GM21737 (cell line): ENCODE data around the gene VPS72.
"Not testable (repeated sequence)": the region's sequence is repeated elsewhere in the genome, so short reads cannot be mapped to it uniquely, and the experiment has no call there.

Source experiments
- ATAC-seq: cut with Tn5 transposase; IDR thresholded peaks from one replicate; pipeline ENCODE4 v1.9.1; 2021; ENCODE audit warnings: mild to moderate bottlenecking, moderate library complexity; ENCODE audit not compliant: unreplicated experiment

VPS72 gene

GRCh38 chr1:151189637-151190445 is at the start of gene VPS72:
VPS72 (minus strand) TSS chr1:151190197; CDS start chr1:151190121, 76 bp downstream.
- peak; percentile 87 for ATAC-seq

GRCh38 chr1:151238467-151238739 is 48.4 kb upstream of the VPS72 start:
- ATAC-seq = no peak

- ATAC-seq = no peak
Observed at GRCh38 chr1:151237678-151238466, 47.9 kb upstream of the VPS72 start.

- ATAC-seq = no peak
Observed at GRCh38 chr1:151235235-151235634, 45.2 kb upstream of the VPS72 start.

- ATAC-seq = no peak
Observed at GRCh38 chr1:151222130-151222529, 32.1 kb upstream of the VPS72 start.

- ATAC-seq = no peak
Observed at GRCh38 chr1:151221616-151222015, 31.6 kb upstream of the VPS72 start.

GRCh38 chr1:151213560-151213959 is 23.6 kb upstream of the VPS72 start:
- no peak for ATAC-seq

- ATAC-seq = no peak
Observed at GRCh38 chr1:151211972-151212705, 22.1 kb upstream of the VPS72 start.

- no peak for ATAC-seq
Observed at GRCh38 chr1:151210830-151211229, 20.8 kb upstream of the VPS72 start.

- ATAC-seq = not testable (repeated sequence)
Observed at GRCh38 chr1:151205381-151205965, 15.5 kb upstream of the VPS72 start.

- no peak for ATAC-seq
Observed at GRCh38 chr1:151199873-151200581, 10.0 kb upstream of the VPS72 start.

GRCh38 chr1:151198254-151199127 is 8.5 kb upstream of the VPS72 start, which contains the start of gene PIP5K1A:
PIP5K1A (plus strand) TSS chr1:151198552; CDS start chr1:151198997, 445 bp downstream.
- peak; percentile 85 for ATAC-seq

- no peak for ATAC-seq
Observed at GRCh38 chr1:151197863-151198253, 7.9 kb upstream of the VPS72 start.

GRCh38 chr1:151196292-151196800 is 6.3 kb upstream of the VPS72 start:
- ATAC-seq = no peak

GRCh38 chr1:151194894-151195594 is 5.0 kb upstream of the VPS72 start:
- not testable (repeated sequence) for ATAC-seq

GRCh38 chr1:151193856-151194255 is 3.9 kb upstream of the VPS72 start:
- ATAC-seq = no peak

GRCh38 chr1:151193304-151193703 is 3.3 kb upstream of the VPS72 start:
- ATAC-seq = no peak

- ATAC-seq = no peak
Observed at GRCh38 chr1:151192047-151192446, 2.0 kb upstream of the VPS72 start.

GRCh38 chr1:151188667-151189066 is 1.3 kb downstream of the VPS72 start:
- not testable (repeated sequence) for ATAC-seq
